HG02840 (cell line): ENCODE results near the gene CELSR1.

Experiments
- ATAC-seq: cut with Tn5 transposase; IDR thresholded peaks from one replicate; pipeline ENCODE4 v1.9.1; 2021; ENCODE audit warnings: mild to moderate bottlenecking, moderate library complexity, moderate number of reproducible peaks; ENCODE audit not compliant: unreplicated experiment, low FRiP score

Gene CELSR1

GRCh38 chr22:46389081-46389480, 148.3 kb downstream of the CELSR1 start:
- no peak for ATAC-seq

- no peak for ATAC-seq
Measured at GRCh38 chr22:46388647-46389046, 148.8 kb downstream of the CELSR1 start.

- no peak for ATAC-seq
Measured at GRCh38 chr22:46387748-46388147, 149.7 kb downstream of the CELSR1 start.

GRCh38 chr22:46386312-46386711, 151.1 kb downstream of the CELSR1 start:
- no peak for ATAC-seq

- ATAC-seq = no peak
Measured at GRCh38 chr22:46382524-46382923, 154.9 kb downstream of the CELSR1 start.

- no peak for ATAC-seq
Measured at GRCh38 chr22:46381731-46382130, 155.7 kb downstream of the CELSR1 start.

GRCh38 chr22:46381142-46381541, 156.3 kb downstream of the CELSR1 start:
- no peak for ATAC-seq

GRCh38 chr22:46380581-46380980, 156.8 kb downstream of the CELSR1 start:
- ATAC-seq = no peak

GRCh38 chr22:46380069-46380468, 157.4 kb downstream of the CELSR1 start:
- no peak for ATAC-seq

- ATAC-seq = no peak
Measured at GRCh38 chr22:46379066-46379930, 158.1 kb downstream of the CELSR1 start.

GRCh38 chr22:46378426-46379065, 158.9 kb downstream of the CELSR1 start:
- ATAC-seq = no peak

- no peak for ATAC-seq
Measured at GRCh38 chr22:46377525-46378425, 159.6 kb downstream of the CELSR1 start.

GRCh38 chr22:46376908-46377524, 160.4 kb downstream of the CELSR1 start:
- no peak for ATAC-seq

- ATAC-seq = no peak
Measured at GRCh38 chr22:46376111-46376510, 161.3 kb downstream of the CELSR1 start.

- ATAC-seq = no peak
Measured at GRCh38 chr22:46374663-46375474, 162.6 kb downstream of the CELSR1 start.

- ATAC-seq = no peak
Measured at GRCh38 chr22:46373921-46374662, 163.3 kb downstream of the CELSR1 start.

GRCh38 chr22:46373159-46373558, 164.3 kb downstream of the CELSR1 start:
- ATAC-seq = no peak

- no peak for ATAC-seq
Measured at GRCh38 chr22:46372686-46373085, 164.7 kb downstream of the CELSR1 start.
